ENCODE measurements around the gene TSTD1. TPM values are rescaled to one million over a fixed set of nuclear protein-coding genes. Genes with fewer than 3 reads are reported as not detected.
"Not testable (repeated sequence)": the region's sequence is repeated elsewhere in the genome, so short reads cannot be mapped to it uniquely, and the experiment has no call there.

Gene TSTD1
- total and polyA plus RNA-seq, 8 donors: 24.8 to 131 (median 35.4) TPM

- peak overlapping the region in 1 of 4 donors; percentile 0 for H3K4me3 ChIP-seq
Measured at GRCh38 chr1:161018631-161018930, 20.2 kb downstream of the TSTD1 start.

GRCh38 chr1:161017756-161018630 lies 20.8 kb downstream of the TSTD1 start:
- no peak for TF ChIP-seq CTCF (IDR thresholded peaks at IDR 0.05)
- FAIRE-seq (no peak), DNase-seq (no peak), ATAC-seq (no peak)
- H3K27ac ChIP-seq: peak overlapping the region in 3 of 4 donors; percentile 1 to 52 (median 6)
- no peaks in the 10 kb centered on the region for H3K27me3 ChIP-seq
- intact Hi-C loops (cut with DNase I): no loop called here
- H3K36me3 ChIP-seq: no peaks in the 10 kb centered on the region
- peak overlapping the region in 1 of 4 donors; percentile 0 for H3K4me3 ChIP-seq
- H3K4me1 ChIP-seq: peaks cover 26 to 53% (median 39%) of the 10 kb centered on the region in 3 donors
- 70 to 78% methylated on average over 5 of the region's 5 CpGs for WGBS, 2 donors
- no peaks in the 10 kb centered on the region for H3K9me3 ChIP-seq

More at GRCh38 chr1:161018631-161018930, 20.2 kb downstream of the TSTD1 start:
- Histone ChIP-seq H3K4me1 (peaks cover 21 to 47% (median 34%) of the 10 kb centered on the region in 3 donors), H3K36me3 (no peaks in the 10 kb centered on the region), H3K27me3 (no peaks in the 10 kb centered on the region), H3K9me3 (no peaks in the 10 kb centered on the region), H3K27ac (peak overlapping the region in 1 of 4 donors; percentile 52)
- no peak for ATAC-seq
- intact Hi-C loops (cut with DNase I): no loop called here
- WGBS, 2 donors: 86 to 94% methylated on average over 1 of the region's 1 CpG
- no peak for TF ChIP-seq CTCF (IDR thresholded peaks at IDR 0.05)
- no peak for FAIRE-seq
- no peak for DNase-seq

GRCh38 chr1:161017181-161017580 lies 21.6 kb downstream of the TSTD1 start:
- H3K27ac ChIP-seq: peak overlapping the region in 1 of 4 donors; percentile 52

GRCh38 chr1:161016683-161017082 lies 22.1 kb downstream of the TSTD1 start:
- FAIRE-seq; ATAC-seq; DNase-seq; H3K27me3 ChIP-seq; intact Hi-C loops (cut with DNase I); H3K36me3 ChIP-seq; H3K9me3 ChIP-seq; H3K4me3 ChIP-seq: not testable (repeated sequence)
- Histone ChIP-seq H3K27ac (peak overlapping the region in 1 of 4 donors; percentile 28), H3K4me1 (peaks cover 26 to 58% (median 34%) of the 10 kb centered on the region in 3 donors)
- 11 to 28% methylated on average over 1 of the region's 1 CpG for WGBS, 2 donors

More at GRCh38 chr1:161017181-161017580, 21.6 kb downstream of the TSTD1 start:
- H3K27me3 ChIP-seq; FAIRE-seq; H3K36me3 ChIP-seq; H3K4me3 ChIP-seq; H3K9me3 ChIP-seq; DNase-seq; intact Hi-C loops (cut with DNase I); ATAC-seq: not testable (repeated sequence)
- H3K4me1 ChIP-seq: peaks cover 26 to 57% (median 39%) of the 10 kb centered on the region in 3 donors
- 56 to 67% methylated on average over 6 to 7 of the region's 7 CpGs for WGBS, 2 donors

GRCh38 chr1:161013488-161014230 lies 25.1 kb downstream of the TSTD1 start:
- DNase-seq: peak; percentile 75 to 86 (median 84)
- Histone ChIP-seq H3K27me3 (no peaks in the 10 kb centered on the region), H3K9me3 (no peaks in the 10 kb centered on the region), H3K4me1 (peaks cover 21 to 48% (median 24%) of the 10 kb centered on the region in 3 donors), H3K36me3 (no peaks in the 10 kb centered on the region), H3K27ac (peak overlapping the region; percentile 66 to 94 (median 81)), H3K4me3 (peak overlapping the region in 2 of 4 donors; percentile 7 to 29)
- intact Hi-C loops (cut with DNase I): no loop called here
- peak; percentile 90 to 94 (median 92) for ATAC-seq
- no peak for FAIRE-seq
- WGBS, 2 donors: 11 to 12% methylated on average over 15 of the region's 15 CpGs
- no peak for TF ChIP-seq CTCF (IDR thresholded peaks at IDR 0.05)
